ENCODE data around the gene TMEM198. TPM values are rescaled to one million over a fixed set of nuclear protein-coding genes. Genes with fewer than 3 reads are reported as not detected.

The TMEM198 gene
- total and polyA plus RNA-seq, 2 of the 4 experiments (the other 2 are of a cell fraction) = 0.18 to 2.2 TPM

DNA sequence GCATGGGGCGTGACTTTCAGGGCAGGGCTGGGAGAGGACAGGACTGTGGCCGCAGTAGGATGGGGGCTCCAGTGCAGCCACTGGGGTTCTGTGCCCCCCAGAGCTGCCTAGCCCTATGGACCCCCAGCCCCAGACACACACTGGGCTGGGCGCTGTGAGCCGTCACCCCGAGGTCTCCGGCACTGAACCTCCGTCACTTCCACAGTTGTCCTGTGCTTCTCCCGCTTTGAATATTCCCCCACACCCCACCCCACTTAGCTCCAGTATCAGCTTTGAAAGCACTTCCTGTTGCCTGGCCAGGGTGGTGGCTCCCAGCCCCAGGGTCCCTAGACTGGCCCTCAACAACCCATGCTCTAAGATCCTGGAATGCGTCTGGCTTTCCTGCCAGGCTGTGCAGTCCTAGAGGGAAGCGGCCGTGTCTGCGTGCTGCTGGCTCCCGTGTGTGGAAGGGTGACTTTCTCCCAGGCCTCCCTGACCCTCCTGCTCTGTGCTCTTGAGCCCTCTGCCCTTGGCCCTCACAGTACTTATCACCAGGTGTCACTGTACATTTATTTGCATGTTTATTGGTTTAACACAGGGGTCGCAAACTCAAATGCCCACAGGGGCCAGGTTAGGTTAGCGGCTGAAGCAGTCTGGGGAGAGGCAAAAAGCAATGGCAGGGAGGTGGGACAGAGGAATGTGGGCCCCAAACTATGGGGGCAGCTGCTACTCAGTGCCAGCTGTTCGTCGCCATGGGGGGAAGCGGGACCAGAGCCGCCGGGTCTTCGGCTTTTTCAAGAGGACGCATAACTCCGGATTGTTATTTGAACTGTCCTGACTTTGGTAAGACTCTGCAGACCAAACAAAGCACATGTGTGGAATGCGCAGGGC is 17.6 kb downstream of the TMEM198 start:
- Histone ChIP-seq H3K18ac (ENCODE audit: low read depth, low read length) (no peak overlapping the region), H2BK120ac (ENCODE audit: low read depth, low read length) (no peak overlapping the region), H3K4me3 (ENCODE audit: insufficient read depth, low read depth, low read length) (no peak overlapping the region), H3K27ac (ENCODE audit: insufficient read depth, low read length) (no peak overlapping the region), H3K4me2 (ENCODE audit: low read depth, low read length) (no peak overlapping the region), H3K56ac (ENCODE audit: extremely low read depth, insufficient read depth, low read length) (no peak overlapping the region), H2AFZ (replicated peaks; ENCODE audit: low read length, poor library complexity) (no peak overlapping the region), H4K20me1 (ENCODE audit: insufficient read depth, low read length) (peaks cover 4% of the 10 kb centered on the region; the same call in 1 of the 2 replicates), H2BK5ac (ENCODE audit: low read depth, low read length, poor library complexity, severe bottlenecking) (no peak overlapping the region), H3K14ac (replicated peaks; ENCODE audit: low read depth, low read length) (no peak overlapping the region), H3K4me1 (ENCODE audit: control insufficient read depth, insufficient read depth, low read length) (peaks cover 2% of the 10 kb centered on the region; the same call in 1 of the 2 replicates), H3K9me3 (ENCODE audit: control insufficient read depth, insufficient read depth, low read length) (no peaks in the 10 kb centered on the region), H3K4ac (ENCODE audit: low read depth, low read length) (no peak overlapping the region), H4K8ac (ENCODE audit: low read depth in 2 of 2, low read length in 2 of 2) (no peak overlapping the region), H3K9me1 (ENCODE audit: insufficient read depth, low read length) (peaks cover 3% of the 10 kb centered on the region; the same call in 1 of the 2 replicates), H2AK5ac (ENCODE audit: low read depth, low read length) (no peak overlapping the region), H3K27me3 (ENCODE audit: control insufficient read depth, insufficient read depth, low read length) (no peaks in the 10 kb centered on the region), H3K23ac (ENCODE audit: low read depth, low read length) (no peak overlapping the region), H4K5ac (ENCODE audit: low read depth, low read length) (no peak overlapping the region), H3K9ac (ENCODE audit: low read depth, low read length) (no peak overlapping the region), H2BK20ac (ENCODE audit: low read depth, low read length) (no peak overlapping the region), H3K79me1 (ENCODE audit: low read depth in 1 of 2, low read length in 2 of 2) (no peaks in the 10 kb centered on the region), H3K36me3 (ENCODE audit: control insufficient read depth, insufficient read depth, low read length) (peaks cover 13% of the 10 kb centered on the region), H2AK9ac (replicated peaks; ENCODE audit: low read depth, low read length, poor library complexity) (no peak overlapping the region), H2BK15ac (ENCODE audit: low read depth, low read length) (no peak overlapping the region), H4K91ac (ENCODE audit: insufficient read depth, low read depth, low read length) (no peak overlapping the region)
- intact Hi-C loops (cut with micrococcal nuclease) = no loop called here
- dilution Hi-C loops (cut with HindIII; ENCODE audit: low sequenced_read_pairs, unreplicated experiment) = no loop called here
- no peak for TF ChIP-seq SMC3 (IDR thresholded peaks at IDR 0.05; ENCODE audit: low read depth, low read length)
- TF ChIP-seq RFX5 (IDR thresholded peaks at IDR 0.05; ENCODE audit: low read depth, low read length) = no peak
- TF ChIP-seq RAD21 (IDR thresholded peaks at IDR 0.05; ENCODE audit: low read length) = no peak
- TF ChIP-seq BHLHE40 (IDR thresholded peaks at IDR 0.05; ENCODE audit: low read depth, low read length) = no peak
- no peak for TF ChIP-seq CEBPB (IDR thresholded peaks at IDR 0.05; ENCODE audit: low read depth, low read length)
- TF ChIP-seq, protein P1, sequence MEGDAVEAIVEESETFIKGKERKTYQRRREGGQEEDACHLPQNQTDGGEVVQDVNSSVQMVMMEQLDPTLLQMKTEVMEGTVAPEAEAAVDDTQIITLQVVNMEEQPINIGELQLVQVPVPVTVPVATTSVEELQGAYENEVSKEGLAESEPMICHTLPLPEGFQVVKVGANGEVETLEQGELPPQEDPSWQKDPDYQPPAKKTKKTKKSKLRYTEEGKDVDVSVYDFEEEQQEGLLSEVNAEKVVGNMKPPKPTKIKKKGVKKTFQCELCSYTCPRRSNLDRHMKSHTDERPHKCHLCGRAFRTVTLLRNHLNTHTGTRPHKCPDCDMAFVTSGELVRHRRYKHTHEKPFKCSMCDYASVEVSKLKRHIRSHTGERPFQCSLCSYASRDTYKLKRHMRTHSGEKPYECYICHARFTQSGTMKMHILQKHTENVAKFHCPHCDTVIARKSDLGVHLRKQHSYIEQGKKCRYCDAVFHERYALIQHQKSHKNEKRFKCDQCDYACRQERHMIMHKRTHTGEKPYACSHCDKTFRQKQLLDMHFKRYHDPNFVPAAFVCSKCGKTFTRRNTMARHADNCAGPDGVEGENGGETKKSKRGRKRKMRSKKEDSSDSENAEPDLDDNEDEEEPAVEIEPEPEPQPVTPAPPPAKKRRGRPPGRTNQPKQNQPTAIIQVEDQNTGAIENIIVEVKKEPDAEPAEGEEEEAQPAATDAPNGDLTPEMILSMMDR (conservative IDR thresholded peaks at IDR 0.05; ENCODE audit: low read depth, low read length) = no peak
- TF ChIP-seq, protein P2, sequence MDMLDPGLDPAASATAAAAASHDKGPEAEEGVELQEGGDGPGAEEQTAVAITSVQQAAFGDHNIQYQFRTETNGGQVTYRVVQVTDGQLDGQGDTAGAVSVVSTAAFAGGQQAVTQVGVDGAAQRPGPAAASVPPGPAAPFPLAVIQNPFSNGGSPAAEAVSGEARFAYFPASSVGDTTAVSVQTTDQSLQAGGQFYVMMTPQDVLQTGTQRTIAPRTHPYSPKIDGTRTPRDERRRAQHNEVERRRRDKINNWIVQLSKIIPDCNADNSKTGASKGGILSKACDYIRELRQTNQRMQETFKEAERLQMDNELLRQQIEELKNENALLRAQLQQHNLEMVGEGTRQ (IDR thresholded peaks at IDR 0.05; ENCODE audit: low read depth, low read length) = no peak
- TF ChIP-seq POLR2A (IDR thresholded peaks at IDR 0.05; ENCODE audit: low read depth, low read length) = no peak
- no peak for TF ChIP-seq MXI1 (IDR thresholded peaks at IDR 0.05; ENCODE audit: borderline replicate concordance, low read depth, low read length)
- TF ChIP-seq RCOR1 (IDR thresholded peaks at IDR 0.05; ENCODE audit: insufficient replicate concordance, low read length) = no peak
- TF ChIP-seq FOS (IDR thresholded peaks at IDR 0.05; ENCODE audit: low read depth, low read length) = no peak
- TF ChIP-seq MAZ (IDR thresholded peaks at IDR 0.05; ENCODE audit: borderline replicate concordance, low read depth, low read length) = no peak
- TF ChIP-seq, protein P3, sequence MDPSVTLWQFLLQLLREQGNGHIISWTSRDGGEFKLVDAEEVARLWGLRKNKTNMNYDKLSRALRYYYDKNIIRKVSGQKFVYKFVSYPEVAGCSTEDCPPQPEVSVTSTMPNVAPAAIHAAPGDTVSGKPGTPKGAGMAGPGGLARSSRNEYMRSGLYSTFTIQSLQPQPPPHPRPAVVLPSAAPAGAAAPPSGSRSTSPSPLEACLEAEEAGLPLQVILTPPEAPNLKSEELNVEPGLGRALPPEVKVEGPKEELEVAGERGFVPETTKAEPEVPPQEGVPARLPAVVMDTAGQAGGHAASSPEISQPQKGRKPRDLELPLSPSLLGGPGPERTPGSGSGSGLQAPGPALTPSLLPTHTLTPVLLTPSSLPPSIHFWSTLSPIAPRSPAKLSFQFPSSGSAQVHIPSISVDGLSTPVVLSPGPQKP (IDR thresholded peaks at IDR 0.05; ENCODE audit: borderline replicate concordance, low read depth, low read length) = no peak
- BruUV-seq (replicated peaks) = no TSS peak
- CTCF ChIA-PET = interaction anchor here (0.7 to 2.0 kb wide), 3 partner anchors 13 to 1434 kb away, joined by 4 to 10 read pairs (median 7); partner anchors contain the start of gene STK11IP
- in situ Hi-C loops (cut with MboI; ENCODE audit: low sequenced_read_pairs) = no loop called here
- no peak for DNase-seq
- WGBS, 2 experiments (ENCODE audit: extremely low coverage in 2 of 2, insufficient read length in 1 of 2) = 60% methylated on average over 13 of the region's 24 CpGs; no CpG with 5 or more reads in 1 of the 2 experiments
- POLR2A ChIA-PET (ENCODE audit: unreplicated experiment) = interaction anchor here (0.6 kb wide), 1 partner anchor 1955 kb away, joined by 3 read pairs; no protein-coding TSS in a partner anchor
- ATAC-seq (ENCODE audit: low read depth) = peak; percentile 25

All from IMR-90 (cell line).